DOHH2 (cell line): ENCODE data around the gene SARM1.

ENCODE experiments used
- H3F3A ChIP-seq: fragments of 200-600 bp; sonication (generic), shearing (Covaris generic); 2 replicates; pipeline ENCODE4 v1.6.0; 2016; ENCODE audit warnings: antibody characterized with exemption, mild to moderate bottlenecking; ENCODE audit not compliant: control insufficient read depth, insufficient read depth
- H3K27ac ChIP-seq: fragments of 200-600 bp; sonication (generic); 2 replicates; pipeline ENCODE4 v1.5.1; 2014; ENCODE audit warnings: low read depth, mild to moderate bottlenecking, low read length, moderate library complexity
- H3K27me3 ChIP-seq: fragments of 200-600 bp; sonication (generic); 2 replicates; pipeline ENCODE4 v1.6.1; 2014; ENCODE audit warnings: mild to moderate bottlenecking, low read length, mixed read lengths; ENCODE audit not compliant: control insufficient read depth
- H3K36me3 ChIP-seq: fragments of 200-600 bp; sonication (generic); 2 replicates; pipeline ENCODE4 v1.6.1; 2014; ENCODE audit warnings: mild to moderate bottlenecking, low read length, moderate library complexity, mixed read lengths; ENCODE audit not compliant: control insufficient read depth
- H3K4me1 ChIP-seq: fragments of 200-600 bp; sonication (generic); 2 replicates; pipeline ENCODE4 v1.6.1; 2014; ENCODE audit warnings: mild to moderate bottlenecking, low read length, mixed read lengths; ENCODE audit not compliant: control insufficient read depth
- H3K4me2 ChIP-seq: fragments of 200-600 bp; sonication (generic); 2 replicates; pipeline ENCODE4 v1.6.0; 2014; ENCODE audit warnings: mild to moderate bottlenecking, low read length, moderate library complexity
- H3K4me3 ChIP-seq: fragments of 200-600 bp; sonication (generic); 2 replicates; pipeline ENCODE4 v1.5.1; 2014; ENCODE audit warnings: mild to moderate bottlenecking, low read length, mixed read lengths
- H3K79me2 ChIP-seq: fragments of 200-600 bp; sonication (generic); 2 replicates; pipeline ENCODE4 v1.6.1; 2014; ENCODE audit warnings: mild to moderate bottlenecking, low read length, mixed read lengths; ENCODE audit not compliant: control insufficient read depth
- H3K9me2 ChIP-seq: fragments of 200-600 bp; sonication (generic); replicated peaks from 2 replicates; pipeline ENCODE4 v1.6.1; 2014; ENCODE audit warnings: mild to moderate bottlenecking, low read length, mixed read lengths; ENCODE audit not compliant: control insufficient read depth
- H3K9me3 ChIP-seq: fragments of 200-600 bp; sonication (generic); 2 replicates; pipeline ENCODE4 v1.6.1; 2014; ENCODE audit warnings: antibody characterized with exemption, low read length, mixed read lengths; ENCODE audit not compliant: control insufficient read depth, insufficient read depth
- H4K20me1 ChIP-seq: fragments of 200-600 bp; sonication (generic); 2 replicates; pipeline ENCODE4 v1.6.0; 2014; ENCODE audit warnings: low read depth, mild to moderate bottlenecking, antibody characterized with exemption, low read length, moderate library complexity; ENCODE audit not compliant: control insufficient read depth, insufficient read depth
- EZH2phosphoT487 ChIP-seq: fragments of 200-600 bp; sonication (generic); IDR thresholded peaks from 2 replicates; pipeline ENCODE4 v1.6.1; 2017; ENCODE audit warnings: borderline replicate concordance, mild to moderate bottlenecking, antibody characterized with exemption, low read length, moderate library complexity, mixed read lengths
- TF ChIP-seq, protein P1 (sequence below): fragments of 200-600 bp; sonication (generic); IDR thresholded peaks from one replicate; pipeline ENCODE4 v1.5.1; 2014; ENCODE audit warnings: antibody characterized with exemption, mild to moderate bottlenecking, low read depth, low read length; ENCODE audit not compliant: poor library complexity, severe bottlenecking

Gene SARM1

DNA sequence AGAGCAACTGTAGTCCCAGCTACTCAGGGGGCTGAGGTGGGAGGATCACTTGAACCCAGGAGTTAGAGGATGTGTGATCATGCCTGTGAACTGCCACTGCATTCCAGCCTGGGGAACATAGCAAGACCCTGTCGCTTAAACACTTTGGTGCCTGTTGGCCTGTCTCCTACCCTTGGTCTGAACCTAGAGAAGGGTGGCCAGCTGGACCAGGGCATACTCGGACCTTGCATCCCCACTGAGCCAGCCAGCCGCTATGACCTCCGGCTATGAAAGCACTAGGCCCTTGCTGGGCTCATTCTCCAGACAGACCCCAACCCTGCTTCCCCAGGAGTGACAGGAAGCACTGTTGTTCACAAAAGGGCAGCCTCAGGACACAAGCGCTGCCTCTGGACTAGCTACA lies 40.8 kb upstream of the SARM1 start:
- Histone ChIP-seq H3K4me2 (no peak overlapping the region), H3K27me3 (no peaks in the 10 kb centered on the region), H3K79me2 (peaks cover 29% of the 10 kb centered on the region), H3K4me1 (peaks cover 10% of the 10 kb centered on the region), H4K20me1 (peaks cover 5% of the 10 kb centered on the region; the same call in 1 of the 2 replicates), H3K9me2 (no peaks in the 10 kb centered on the region), H3K36me3 (peaks cover 38% of the 10 kb centered on the region), H3K9me3 (no peaks in the 10 kb centered on the region), H3F3A (peaks cover 22% of the 10 kb centered on the region), H3K27ac (no peak overlapping the region), H3K4me3 (no peak overlapping the region)
- TF ChIP-seq, protein P1, sequence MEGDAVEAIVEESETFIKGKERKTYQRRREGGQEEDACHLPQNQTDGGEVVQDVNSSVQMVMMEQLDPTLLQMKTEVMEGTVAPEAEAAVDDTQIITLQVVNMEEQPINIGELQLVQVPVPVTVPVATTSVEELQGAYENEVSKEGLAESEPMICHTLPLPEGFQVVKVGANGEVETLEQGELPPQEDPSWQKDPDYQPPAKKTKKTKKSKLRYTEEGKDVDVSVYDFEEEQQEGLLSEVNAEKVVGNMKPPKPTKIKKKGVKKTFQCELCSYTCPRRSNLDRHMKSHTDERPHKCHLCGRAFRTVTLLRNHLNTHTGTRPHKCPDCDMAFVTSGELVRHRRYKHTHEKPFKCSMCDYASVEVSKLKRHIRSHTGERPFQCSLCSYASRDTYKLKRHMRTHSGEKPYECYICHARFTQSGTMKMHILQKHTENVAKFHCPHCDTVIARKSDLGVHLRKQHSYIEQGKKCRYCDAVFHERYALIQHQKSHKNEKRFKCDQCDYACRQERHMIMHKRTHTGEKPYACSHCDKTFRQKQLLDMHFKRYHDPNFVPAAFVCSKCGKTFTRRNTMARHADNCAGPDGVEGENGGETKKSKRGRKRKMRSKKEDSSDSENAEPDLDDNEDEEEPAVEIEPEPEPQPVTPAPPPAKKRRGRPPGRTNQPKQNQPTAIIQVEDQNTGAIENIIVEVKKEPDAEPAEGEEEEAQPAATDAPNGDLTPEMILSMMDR: no peak
- TF ChIP-seq EZH2phosphoT487: no peak

DNA sequence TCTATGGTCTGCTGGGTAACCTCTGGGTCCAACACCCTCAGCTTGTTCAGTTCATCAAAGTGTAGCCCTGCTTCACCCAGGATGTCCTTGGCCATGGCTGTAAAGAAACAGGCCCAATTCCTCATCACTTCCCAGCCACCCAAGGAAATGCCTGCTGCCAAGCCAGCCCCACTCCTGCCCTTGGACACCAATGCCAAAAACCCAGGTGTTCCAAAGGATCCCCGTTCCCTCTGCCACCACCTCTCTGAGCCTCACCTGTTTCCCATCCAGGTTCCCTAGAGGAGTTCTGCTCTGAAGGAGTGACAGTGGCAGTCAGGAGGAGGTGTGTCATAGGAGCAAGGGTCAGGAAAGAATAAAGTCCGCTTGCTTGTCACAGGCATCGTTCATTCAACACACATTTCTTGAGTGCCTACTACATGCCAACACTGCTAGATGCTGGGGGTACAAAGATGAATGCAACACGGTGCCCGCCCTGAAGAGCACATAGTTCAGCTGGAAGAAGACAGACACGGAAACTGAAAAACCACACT lies 39.5 kb upstream of the SARM1 start:
- Histone ChIP-seq H3K4me1 (peaks cover 19% of the 10 kb centered on the region), H3K9me3 (no peaks in the 10 kb centered on the region), H3K27me3 (no peaks in the 10 kb centered on the region), H3K9me2 (no peaks in the 10 kb centered on the region), H3K4me2 (no peak overlapping the region), H3K36me3 (peaks cover 26% of the 10 kb centered on the region), H3K4me3 (no peak overlapping the region), H4K20me1 (no peaks in the 10 kb centered on the region; the same call in 1 of the 2 replicates), H3K27ac (no peak overlapping the region), H3F3A (peaks cover 22% of the 10 kb centered on the region), H3K79me2 (peaks cover 29% of the 10 kb centered on the region)
- TF ChIP-seq, protein P1: no peak
- TF ChIP-seq EZH2phosphoT487: no peak

GRCh38 chr17:28333083-28333746 lies 38.3 kb upstream of the SARM1 start:
- Histone ChIP-seq H3K79me2 (peaks cover 32% of the 10 kb centered on the region), H3K4me3 (no peak overlapping the region), H3K4me2 (no peak overlapping the region), H3K9me2 (no peaks in the 10 kb centered on the region), H3K27me3 (no peaks in the 10 kb centered on the region), H3F3A (peaks cover 10% of the 10 kb centered on the region), H3K4me1 (peaks cover 20% of the 10 kb centered on the region), H3K9me3 (no peaks in the 10 kb centered on the region), H3K27ac (no peak overlapping the region), H3K36me3 (peaks cover 13% of the 10 kb centered on the region), H4K20me1 (no peaks in the 10 kb centered on the region)
- TF ChIP-seq EZH2phosphoT487: no peak
- TF ChIP-seq, protein P1: no peak
